Measurements from ENCODE around the gene ASIC2. TPM values are rescaled to one million over a fixed set of nuclear protein-coding genes. Genes with fewer than 3 reads are reported as not detected.

ASIC2 gene
- polyA plus RNA-seq, 1 experiment = 0.05 TPM

DNA sequence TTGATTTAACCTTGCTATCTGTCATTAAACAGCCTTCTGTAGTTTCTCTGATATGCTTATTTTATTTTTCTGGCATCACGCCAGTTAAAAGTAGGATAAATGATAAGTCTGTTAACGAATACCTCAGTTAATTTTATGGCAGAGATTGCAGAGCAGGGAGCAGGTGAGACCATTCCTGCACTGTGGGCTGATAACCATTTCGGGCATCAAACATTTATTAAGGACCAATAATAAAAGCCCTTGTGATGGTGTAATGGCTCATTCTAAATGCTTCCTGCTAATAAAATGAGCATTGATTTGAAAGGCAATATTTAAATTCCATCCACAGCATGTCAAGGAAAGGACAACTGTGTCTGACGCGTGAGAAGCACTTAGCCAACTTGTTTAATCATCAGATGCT is 94.1 kb downstream of the ASIC2 start:
- Histone ChIP-seq H3K36me3 (ENCODE audit: control insufficient read depth, insufficient read depth, low read length) (no peaks in the 10 kb centered on the region), H3K4me3 (ENCODE audit: low read depth, low read length) (no peak overlapping the region), H3K27me3 (ENCODE audit: control insufficient read depth, insufficient read depth, low read length) (no peaks in the 10 kb centered on the region)
- no peak for DNase-seq (ENCODE audit: low read depth)
- POLR2A ChIA-PET = no interaction called here
- TF ChIP-seq, protein P1, sequence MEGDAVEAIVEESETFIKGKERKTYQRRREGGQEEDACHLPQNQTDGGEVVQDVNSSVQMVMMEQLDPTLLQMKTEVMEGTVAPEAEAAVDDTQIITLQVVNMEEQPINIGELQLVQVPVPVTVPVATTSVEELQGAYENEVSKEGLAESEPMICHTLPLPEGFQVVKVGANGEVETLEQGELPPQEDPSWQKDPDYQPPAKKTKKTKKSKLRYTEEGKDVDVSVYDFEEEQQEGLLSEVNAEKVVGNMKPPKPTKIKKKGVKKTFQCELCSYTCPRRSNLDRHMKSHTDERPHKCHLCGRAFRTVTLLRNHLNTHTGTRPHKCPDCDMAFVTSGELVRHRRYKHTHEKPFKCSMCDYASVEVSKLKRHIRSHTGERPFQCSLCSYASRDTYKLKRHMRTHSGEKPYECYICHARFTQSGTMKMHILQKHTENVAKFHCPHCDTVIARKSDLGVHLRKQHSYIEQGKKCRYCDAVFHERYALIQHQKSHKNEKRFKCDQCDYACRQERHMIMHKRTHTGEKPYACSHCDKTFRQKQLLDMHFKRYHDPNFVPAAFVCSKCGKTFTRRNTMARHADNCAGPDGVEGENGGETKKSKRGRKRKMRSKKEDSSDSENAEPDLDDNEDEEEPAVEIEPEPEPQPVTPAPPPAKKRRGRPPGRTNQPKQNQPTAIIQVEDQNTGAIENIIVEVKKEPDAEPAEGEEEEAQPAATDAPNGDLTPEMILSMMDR (IDR thresholded peaks at IDR 0.05; ENCODE audit: insufficient read depth, low read depth, low read length) = no peak
- CTCF ChIA-PET = interaction anchor here (0.6 kb wide), 1 partner anchor 179 kb away, joined by 3 read pairs; no protein-coding TSS in a partner anchor

DNA sequence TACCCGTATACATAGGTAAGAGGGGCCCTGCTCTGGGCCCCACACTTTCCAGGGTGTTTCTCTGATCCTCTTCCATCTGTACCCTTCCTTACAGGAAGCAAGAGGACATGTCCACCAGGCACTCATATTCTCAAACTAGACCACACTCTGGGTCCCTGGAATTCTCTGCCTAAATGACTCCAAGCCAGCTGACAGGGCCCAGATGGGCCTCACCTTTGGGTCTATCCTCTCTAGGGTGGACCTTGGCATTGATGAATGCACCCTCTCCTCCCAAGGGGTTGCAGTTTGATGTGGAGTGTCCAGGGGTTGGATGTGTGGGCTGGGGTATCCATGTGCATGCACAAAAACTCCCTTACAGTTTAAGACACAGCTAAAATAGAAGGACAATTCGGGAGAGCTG is 95.8 kb downstream of the ASIC2 start:
- POLR2A ChIA-PET = no interaction called here
- CTCF ChIA-PET = no interaction called here
- TF ChIP-seq, protein P1 (IDR thresholded peaks at IDR 0.05; ENCODE audit: insufficient read depth, low read depth, low read length) = no peak
- H3K27me3 ChIP-seq (ENCODE audit: control insufficient read depth, insufficient read depth, low read length) = no peaks in the 10 kb centered on the region
- no peak for DNase-seq (ENCODE audit: low read depth)
- H3K36me3 ChIP-seq (ENCODE audit: control insufficient read depth, insufficient read depth, low read length) = no peaks in the 10 kb centered on the region
- no peak overlapping the region for H3K4me3 ChIP-seq (ENCODE audit: low read depth, low read length)

DNA sequence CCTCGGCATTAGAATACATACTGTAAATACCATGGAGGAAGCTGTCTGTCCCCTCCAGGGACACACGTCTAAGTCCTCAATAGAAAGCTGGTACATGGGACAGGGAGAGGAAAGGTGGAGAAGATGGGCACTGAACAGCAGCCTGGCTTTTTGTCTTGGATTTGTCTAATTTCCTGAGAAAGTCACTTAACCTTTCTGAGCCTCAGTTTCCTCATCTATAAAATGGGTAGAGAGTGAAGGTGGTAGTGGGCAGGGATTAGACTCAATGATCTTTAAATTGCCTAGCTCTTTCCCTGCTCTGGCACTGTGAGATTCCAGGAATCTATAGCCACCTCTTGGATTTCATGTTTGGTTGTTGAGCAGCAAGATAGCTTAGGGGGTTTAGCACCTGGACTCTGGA is 96.2 kb downstream of the ASIC2 start:
- CTCF ChIA-PET = no interaction called here
- DNase-seq (ENCODE audit: low read depth) = no peak
- H3K27me3 ChIP-seq (ENCODE audit: control insufficient read depth, insufficient read depth, low read length) = no peaks in the 10 kb centered on the region
- no peak overlapping the region for H3K4me3 ChIP-seq (ENCODE audit: low read depth, low read length)
- TF ChIP-seq, protein P1 (IDR thresholded peaks at IDR 0.05; ENCODE audit: insufficient read depth, low read depth, low read length) = no peak
- POLR2A ChIA-PET = no interaction called here
- H3K36me3 ChIP-seq (ENCODE audit: control insufficient read depth, insufficient read depth, low read length) = no peaks in the 10 kb centered on the region

DNA sequence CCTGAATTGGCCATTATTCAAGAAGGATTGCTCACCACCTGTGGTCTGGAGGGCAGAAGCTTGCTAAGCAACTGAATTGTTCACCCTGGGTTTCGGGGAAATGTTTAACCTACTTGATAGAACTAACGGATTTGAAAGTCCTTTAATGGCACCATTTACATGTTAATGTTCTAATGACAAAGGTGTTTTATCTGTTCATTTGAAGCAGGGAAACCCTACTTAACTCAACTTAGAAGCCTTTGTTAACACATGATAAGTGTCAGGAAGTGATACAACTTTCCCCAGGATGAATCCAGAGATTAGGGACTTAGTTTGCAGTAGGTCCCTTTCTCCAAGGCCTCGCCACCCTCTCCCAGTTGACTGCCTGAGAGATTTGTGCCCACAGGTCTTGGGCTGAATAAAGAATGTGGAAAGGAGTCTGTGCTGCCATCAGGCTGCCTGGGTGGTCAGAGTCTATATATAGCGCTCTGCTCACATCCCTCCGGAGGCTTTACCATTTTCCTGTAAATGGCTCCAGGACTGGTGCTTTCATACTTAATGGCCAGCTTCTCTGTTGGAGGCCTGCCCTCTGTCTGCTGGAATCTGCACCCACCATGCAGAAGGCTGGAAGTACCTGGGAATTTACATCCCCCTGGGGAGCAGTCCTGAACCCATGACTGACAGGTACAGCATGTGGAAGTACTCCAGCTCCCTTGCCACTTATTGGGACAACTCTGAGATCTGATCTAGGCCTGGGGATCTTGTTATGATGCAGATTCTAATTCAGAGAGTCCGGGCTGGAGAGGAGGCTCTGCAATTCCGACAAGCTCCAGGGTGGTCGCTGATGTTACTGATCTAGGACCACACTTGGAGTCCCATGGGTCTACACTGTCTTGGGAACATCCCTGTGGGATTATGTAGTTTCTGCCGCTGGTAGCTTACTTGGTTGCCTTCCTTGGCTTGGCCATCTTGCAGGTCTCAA is 99.9 kb downstream of the ASIC2 start:
- CTCF ChIA-PET = no interaction called here
- Histone ChIP-seq H3K27me3 (ENCODE audit: control insufficient read depth, insufficient read depth, low read length) (no peaks in the 10 kb centered on the region), H3K36me3 (ENCODE audit: control insufficient read depth, insufficient read depth, low read length) (no peaks in the 10 kb centered on the region), H3K4me3 (ENCODE audit: low read depth, low read length) (no peak overlapping the region)
- TF ChIP-seq, protein P1 (IDR thresholded peaks at IDR 0.05; ENCODE audit: insufficient read depth, low read depth, low read length) = no peak
- POLR2A ChIA-PET = no interaction called here
- no peak for DNase-seq (ENCODE audit: low read depth)

DNA sequence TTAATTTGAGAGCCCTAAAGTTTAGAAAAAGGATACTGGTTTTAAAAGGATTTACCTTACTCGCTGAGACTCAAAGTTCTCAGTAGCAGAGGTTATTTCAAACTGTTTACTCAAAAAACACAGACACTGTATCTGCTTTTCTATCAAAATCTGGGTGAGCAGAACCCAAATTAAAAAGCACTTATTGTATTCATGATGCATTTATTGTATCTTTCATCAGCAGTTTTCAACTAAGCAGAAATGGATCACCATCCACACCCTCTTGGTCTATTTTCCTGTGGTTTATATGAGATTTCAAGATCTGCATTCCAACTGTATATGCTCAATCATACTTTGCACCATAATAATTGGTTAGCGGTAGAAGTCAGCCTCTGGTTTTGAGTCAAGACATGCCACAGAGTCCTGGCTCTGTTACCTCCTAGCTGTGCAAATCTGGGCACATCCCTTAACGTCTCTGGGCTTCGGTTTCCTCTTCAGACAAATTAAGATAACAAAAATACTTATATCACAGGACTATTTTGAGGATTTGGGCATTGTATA is 109.5 kb downstream of the ASIC2 start:
- TF ChIP-seq, protein P1 (IDR thresholded peaks at IDR 0.05; ENCODE audit: insufficient read depth, low read depth, low read length) = no peak
- H3K36me3 ChIP-seq (ENCODE audit: control insufficient read depth, insufficient read depth, low read length) = no peaks in the 10 kb centered on the region
- ChIA-PET POLR2A (no interaction called here), CTCF (no interaction called here)
- DNase-seq (ENCODE audit: low read depth) = no peak
- H3K27me3 ChIP-seq (ENCODE audit: control insufficient read depth, insufficient read depth, low read length) = peaks cover 2% of the 10 kb centered on the region; the same call in 1 of the 2 replicates
- H3K4me3 ChIP-seq (ENCODE audit: low read depth, low read length) = no peak overlapping the region
